GM23248 (cell line): ENCODE data around the gene LPAR2. TPM values are rescaled to one million over a fixed set of nuclear protein-coding genes. Genes with fewer than 3 reads are reported as not detected.

Experiments used
- DNase-seq: peaks from one replicate; pipeline ENCODE4 v3.0.0-alpha.2; 2015
- H2AFZ ChIP-seq: fragments of 200-600 bp; sonication (generic); 2 replicates; pipeline ENCODE4 v1.6.1; 2016; ENCODE audit warnings: antibody characterized with exemption
- H3F3A ChIP-seq: fragments of 200-600 bp; sonication (generic); 2 replicates; pipeline ENCODE4 v1.6.1; 2016; ENCODE audit warnings: mild to moderate bottlenecking, antibody characterized with exemption, mixed run types; ENCODE audit not compliant: insufficient read depth
- H3K27ac ChIP-seq: fragments of 200-600 bp; sonication (generic); 2 replicates; pipeline ENCODE4 v1.5.1; 2016; ENCODE audit warnings: mild to moderate bottlenecking
- H3K27me3 ChIP-seq: fragments of 200-600 bp; sonication (generic); replicated peaks from 2 replicates; pipeline ENCODE4 v1.6.1; 2016; ENCODE audit warnings: mild to moderate bottlenecking; ENCODE audit not compliant: insufficient read depth
- H3K36me3 ChIP-seq: fragments of 200-600 bp; sonication (generic); 2 replicates; pipeline ENCODE4 v1.6.1; 2016; ENCODE audit warnings: low read depth, mild to moderate bottlenecking
- H3K4me1 ChIP-seq: fragments of 200-600 bp; sonication (generic); 2 replicates; pipeline ENCODE4 v1.6.1; 2016; ENCODE audit warnings: mild to moderate bottlenecking; ENCODE audit not compliant: insufficient read depth
- H3K4me2 ChIP-seq: fragments of 200-600 bp; sonication (generic); one replicate; pipeline ENCODE4 v1.6.1; 2016; ENCODE audit warnings: mild to moderate bottlenecking; ENCODE audit not compliant: unreplicated experiment
- H3K4me3 ChIP-seq: fragments of 200-600 bp; sonication (generic); 2 replicates; pipeline ENCODE4 v1.5.1; 2016; ENCODE audit warnings: mild to moderate bottlenecking
- H3K79me2 ChIP-seq: fragments of 200-600 bp; sonication (generic); 2 replicates; pipeline ENCODE4 v1.6.1; 2016; ENCODE audit warnings: mild to moderate bottlenecking; ENCODE audit not compliant: insufficient read depth
- H3K9ac ChIP-seq: fragments of 200-600 bp; sonication (generic); 2 replicates; pipeline ENCODE4 v1.6.1; 2016; ENCODE audit warnings: mild to moderate bottlenecking
- H3K9me2 ChIP-seq: fragments of 200-600 bp; sonication (generic); 2 replicates; pipeline ENCODE4 v1.6.1; 2016; ENCODE audit warnings: mixed run types, mild to moderate bottlenecking, moderate library complexity; ENCODE audit not compliant: insufficient read depth
- H3K9me3 ChIP-seq: fragments of 200-600 bp; sonication (generic); one replicate; pipeline ENCODE4 v1.6.1; 2017; ENCODE audit warnings: low read depth
- H4K20me1 ChIP-seq: fragments of 200-600 bp; sonication (generic); 2 replicates; pipeline ENCODE4 v1.6.0; 2016; ENCODE audit not compliant: insufficient read depth
- EZH2 ChIP-seq: fragments of 200-600 bp; sonication (generic); IDR thresholded peaks from 2 replicates; pipeline ENCODE4 v1.6.1; 2018; ENCODE audit warnings: antibody characterized with exemption, mild to moderate bottlenecking; ENCODE audit not compliant: insufficient read depth, poor library complexity, severe bottlenecking
- EZH2phosphoT487 ChIP-seq: fragments of 200-600 bp; sonication (generic); IDR thresholded peaks from 2 replicates; pipeline ENCODE4 v1.6.1; 2018; ENCODE audit warnings: antibody characterized with exemption, moderate library complexity, mild to moderate bottlenecking, low read depth; ENCODE audit not compliant: insufficient read depth
- WGBS, 2 experiments: methylation state at CpG; one replicate each; pipeline ENCODE4 v1.1.6; 2015 to 2017; ENCODE audit warnings: low lambda C conversion rate in 2 of 2, low coverage in 1 of 2; ENCODE audit errors: missing lambda C conversion rate in 2 of 2; 5-methylcytosine and 5-hydroxymethylcytosine counted together
- in situ Hi-C: fragments of 300-500 bp; cut with MboI; formaldehyde crosslinking; loops from 2 replicates; pipeline ENCODE4 v1.15.0; 2020
- polyA plus RNA-seq: library from polyadenylated mRNA; unstranded; fragments of >200 nt; fragmentation: Nextera tagmentation; extraction: Ambion mirVana; gene quantifications from 2 replicates; pipeline ENCODE4 v1.2.1, GENCODE V29; 2016
- total RNA-seq: library from RNA; depleted of rRNA; stranded (reverse); fragments of >200 nt; shearing (Covaris generic); gene quantifications from 2 replicates; pipeline ENCODE4 v1.2.3, GENCODE V29; 2014; rRNA removed

LPAR2 gene
- total RNA-seq (0.13 and 1.8 TPM in 2 replicates), polyA plus RNA-seq (0.72 and 1.3 TPM in 2 replicates)

- in situ Hi-C loops = no loop called here
- 7 to 9% methylated on average over 28 to 65 of the region's 87 CpGs for WGBS, 2 experiments
- Histone ChIP-seq H3K9me3 (no peaks in the 10 kb centered on the region), H3F3A (no peaks in the 10 kb centered on the region), H3K36me3 (no peaks in the 10 kb centered on the region), H3K9ac (no peak within 1 kb of the TSS), H3K9me2 (no peaks in the 10 kb centered on the region), H3K27ac (no peak within 1 kb of the TSS), H3K27me3 (no peaks in the 10 kb centered on the region), H4K20me1 (no peaks in the 10 kb centered on the region), H3K4me2 (peak within 1 kb of the TSS; percentile 45), H3K4me3 (peak within 1 kb of the TSS; percentile 53), H3K79me2 (no peaks in the 10 kb centered on the region), H3K4me1 (no peaks in the 10 kb centered on the region), H2AFZ (0 out of 2 replicates have a peak within 1 kb of the TSS, but pooled peaks have one; percentile 25)
- TF ChIP-seq EZH2 (no peak), EZH2phosphoT487 (no peak)
- peak; percentile 36 for DNase-seq
Measured at GRCh38 chr19:19627621-19628500, at the start of gene LPAR2. Gene LPAR2 (minus strand): TSS chr19:19628220. CDS start chr19:19627275, 945 bp downstream.

GRCh38 chr19:19677579-19677978 lies 49.6 kb upstream of the LPAR2 start:
- no peak overlapping the region for H3K4me3 ChIP-seq
- no peaks in the 10 kb centered on the region for H3K9me3 ChIP-seq
- no peaks in the 10 kb centered on the region for H3K27me3 ChIP-seq
- no peaks in the 10 kb centered on the region for H4K20me1 ChIP-seq
- 95 to 100% methylated on average over 7 of the region's 7 CpGs for WGBS, 2 experiments
- no peak overlapping the region for H3K4me2 ChIP-seq
- peaks cover 33% of the 10 kb centered on the region for H3K79me2 ChIP-seq
- TF ChIP-seq EZH2phosphoT487 (no peak), EZH2 (no peak)
- in situ Hi-C loops = no loop called here
- H3K4me1 ChIP-seq = no peaks in the 10 kb centered on the region
- H3K9me2 ChIP-seq = no peaks in the 10 kb centered on the region
- peaks cover 43% of the 10 kb centered on the region for H3K36me3 ChIP-seq
- no peak overlapping the region for H3K9ac ChIP-seq
- no peaks in the 10 kb centered on the region for H3F3A ChIP-seq
- no peak overlapping the region for H2AFZ ChIP-seq
- H3K27ac ChIP-seq = no peak overlapping the region
- DNase-seq = no peak

GRCh38 chr19:19674315-19674714 lies 46.3 kb upstream of the LPAR2 start:
- Histone ChIP-seq H3K4me1 (peaks cover 5% of the 10 kb centered on the region; the same call in 1 of the 2 replicates), H3K9me3 (no peaks in the 10 kb centered on the region), H3K4me3 (no peak overlapping the region), H3K27me3 (no peaks in the 10 kb centered on the region), H3K9ac (no peak overlapping the region), H3K9me2 (no peaks in the 10 kb centered on the region), H2AFZ (no peak overlapping the region), H4K20me1 (no peaks in the 10 kb centered on the region), H3F3A (no peaks in the 10 kb centered on the region), H3K27ac (no peak overlapping the region), H3K79me2 (peaks cover 50% of the 10 kb centered on the region), H3K4me2 (no peak overlapping the region), H3K36me3 (peaks cover 26% of the 10 kb centered on the region)
- TF ChIP-seq EZH2 = no peak
- TF ChIP-seq EZH2phosphoT487 = no peak
- DNase-seq = no peak
- in situ Hi-C loops = no loop called here
- 90 to 98% methylated on average over 6 of the region's 6 CpGs for WGBS, 2 experiments

GRCh38 chr19:19672816-19673215 lies 44.8 kb upstream of the LPAR2 start:
- H3K36me3 ChIP-seq = peaks cover 18% of the 10 kb centered on the region; the same call in 1 of the 2 replicates
- WGBS, 2 experiments = 93 to 97% methylated on average over 3 of the region's 3 CpGs
- no peak overlapping the region for H3K27ac ChIP-seq
- H3K4me1 ChIP-seq = peaks cover 5% of the 10 kb centered on the region; the same call in 1 of the 2 replicates
- H4K20me1 ChIP-seq = no peaks in the 10 kb centered on the region
- H3K4me3 ChIP-seq = no peak overlapping the region
- H3K9me3 ChIP-seq = no peaks in the 10 kb centered on the region
- peaks cover 52% of the 10 kb centered on the region for H3K79me2 ChIP-seq
- DNase-seq = no peak
- no peak overlapping the region for H2AFZ ChIP-seq
- in situ Hi-C loops = no loop called here
- H3F3A ChIP-seq = no peaks in the 10 kb centered on the region
- H3K27me3 ChIP-seq = no peaks in the 10 kb centered on the region
- TF ChIP-seq EZH2phosphoT487 (no peak), EZH2 (no peak)
- H3K9me2 ChIP-seq = no peaks in the 10 kb centered on the region
- H3K4me2 ChIP-seq = no peak overlapping the region
- no peak overlapping the region for H3K9ac ChIP-seq
